Activated effector memory CD4-positive, alpha-beta T cell treated with anti-CD3 and anti-CD28 coated beads, Interleukin-2, amount 50 U/mL, for 16 hours (primary cell): ENCODE results near the gene HKDC1.

Experiments used
- DNase-seq: peaks from one replicate; pipeline ENCODE4 v3.0.0-alpha.2; 2020

Gene HKDC1

DNA sequence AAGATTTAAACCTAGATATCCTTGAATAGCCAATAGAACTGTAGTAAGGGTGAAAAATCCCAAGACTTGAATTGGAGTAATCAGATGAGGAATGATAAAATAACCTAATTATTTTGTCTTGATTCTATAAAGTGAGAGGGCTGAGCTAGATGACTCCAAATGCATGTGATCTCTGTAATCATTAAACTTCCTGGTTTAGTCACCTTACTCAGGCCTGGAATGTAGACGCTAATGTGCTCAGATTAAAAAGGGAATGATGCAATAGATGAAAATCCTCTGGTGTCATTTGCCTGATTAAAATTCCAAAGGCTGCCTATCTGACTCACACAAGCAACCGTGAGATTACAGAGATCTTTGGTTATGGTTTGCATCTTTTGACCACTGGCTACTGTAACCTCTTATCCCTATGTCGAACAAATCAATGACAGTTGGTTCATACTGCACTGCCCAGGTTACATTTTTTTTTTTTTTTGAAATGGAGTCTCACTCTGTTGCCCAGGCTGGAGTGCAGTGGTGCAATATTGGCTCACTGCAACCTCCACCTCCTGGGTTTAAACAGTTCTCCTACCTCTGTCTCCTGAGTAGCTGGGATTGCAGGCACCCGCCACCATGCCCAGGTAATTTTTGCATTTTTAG, 2.9 kb upstream of the HKDC1 start:
- DNase-seq = no peak

DNA sequence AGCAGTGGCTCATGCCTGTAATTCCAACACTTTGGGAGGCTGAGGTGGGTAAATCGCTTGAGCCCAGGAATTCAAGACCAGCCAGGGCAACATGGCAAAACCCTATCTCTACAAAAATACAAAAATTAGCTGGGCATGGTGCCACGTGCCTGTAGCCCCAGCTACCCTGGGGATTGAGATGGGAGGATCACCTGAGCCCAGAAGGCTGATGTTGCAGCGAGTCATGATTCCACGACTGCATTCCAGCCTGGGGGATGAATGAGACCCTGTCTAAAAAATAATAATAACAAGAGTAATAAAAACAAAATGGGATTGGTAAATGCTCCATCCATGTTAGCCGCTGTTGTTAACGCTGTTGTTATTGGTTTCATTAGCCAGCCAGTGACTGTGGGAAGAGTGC, 1.3 kb upstream of the HKDC1 start:
- no peak for DNase-seq

DNA sequence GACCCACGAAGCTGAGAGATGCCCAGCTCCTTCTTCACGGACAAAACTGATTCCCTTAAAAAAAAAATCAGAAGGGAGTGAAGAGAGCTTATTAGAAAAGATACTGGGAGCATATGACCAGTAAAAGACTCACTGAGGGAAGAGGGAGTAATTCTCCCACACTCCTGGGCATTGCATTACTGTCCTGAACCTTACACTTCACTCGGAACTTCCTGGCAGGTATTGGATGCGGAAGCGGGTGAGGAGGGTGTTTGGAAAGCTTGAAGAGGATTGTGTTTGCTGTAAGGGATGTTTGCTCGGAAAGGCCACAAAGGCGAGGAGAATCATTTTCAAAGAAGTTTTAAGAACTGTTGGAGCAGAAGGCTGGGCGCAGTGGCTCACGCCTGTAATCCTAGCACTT, 375 bp downstream of the HKDC1 start:
- no peak for DNase-seq

GRCh38 chr10:69222157-69223027, 2.3 kb downstream of the HKDC1 start:
- DNase-seq = peak; percentile 88

DNA sequence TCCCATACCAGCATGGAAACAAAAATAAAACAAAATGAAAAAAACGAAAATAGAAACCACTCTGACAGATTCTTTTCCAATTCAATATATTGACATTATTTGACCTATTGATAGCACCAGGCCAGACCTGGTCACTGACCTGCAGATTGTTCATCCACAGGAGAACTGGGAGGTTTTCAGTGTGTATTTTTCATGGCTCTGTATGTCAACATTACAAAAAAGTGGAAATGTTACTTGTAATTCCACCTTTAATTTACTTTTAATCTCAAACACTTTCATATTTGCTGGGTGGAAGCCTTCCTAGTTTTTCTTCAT, 2.9 kb downstream of the HKDC1 start:
- DNase-seq = no peak

DNA sequence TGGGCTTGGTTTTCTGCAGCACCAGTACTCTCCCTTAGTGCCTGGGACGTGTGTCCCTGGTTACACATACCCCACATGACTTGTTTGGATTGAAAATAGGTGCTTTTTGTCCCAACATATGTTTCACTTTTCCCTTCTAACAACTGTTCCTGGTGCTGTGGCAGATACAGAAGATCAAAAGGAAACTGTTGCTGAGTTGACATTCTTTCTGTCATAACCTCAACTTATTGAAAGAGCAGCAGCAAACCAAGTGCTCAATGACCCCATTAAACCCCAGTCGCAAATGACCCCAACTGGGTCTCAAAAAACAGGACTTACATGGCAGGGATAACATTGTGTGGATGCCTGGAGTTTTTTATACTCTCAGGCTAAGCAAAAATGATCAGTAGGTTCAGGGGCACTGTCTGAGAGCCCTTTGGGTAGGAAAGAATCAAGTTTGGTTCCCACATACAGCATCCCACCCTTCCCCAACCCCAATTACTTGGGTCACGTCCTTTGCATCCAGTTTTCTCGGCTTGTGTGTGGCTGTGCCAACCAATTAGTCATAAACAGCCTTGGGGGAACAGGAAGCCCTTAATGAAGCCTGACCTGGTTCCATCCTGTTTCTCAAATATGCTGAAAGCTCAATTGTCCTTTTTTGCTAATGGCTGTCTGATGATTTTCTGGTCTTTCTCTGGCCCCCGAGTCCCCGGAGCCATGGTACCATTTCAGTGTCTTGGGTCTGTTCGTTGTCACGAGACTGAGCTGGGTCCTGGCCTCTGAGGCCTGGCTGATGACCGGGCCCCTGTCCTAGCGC, 4.9 kb downstream of the HKDC1 start:
- no peak for DNase-seq

DNA sequence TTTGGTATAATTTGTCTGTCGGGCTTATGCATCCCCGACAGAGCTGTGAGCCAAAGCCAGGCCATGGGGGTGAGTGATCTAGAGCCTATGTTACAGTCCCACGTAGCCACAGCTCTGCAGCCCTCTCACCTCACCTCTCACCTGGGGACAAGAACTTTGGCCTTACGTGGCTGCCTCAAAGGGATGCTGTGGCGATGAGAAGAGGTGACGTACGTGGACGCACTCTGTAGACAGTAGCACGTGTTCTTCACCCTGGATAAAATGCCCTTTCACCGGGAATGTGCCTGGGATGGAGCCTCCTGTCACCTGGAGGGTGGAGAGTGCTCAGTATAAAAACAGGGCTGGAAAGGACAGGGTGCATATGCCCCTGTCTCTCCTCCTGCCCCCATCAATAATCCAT, 5.5 kb downstream of the HKDC1 start:
- no peak for DNase-seq

DNA sequence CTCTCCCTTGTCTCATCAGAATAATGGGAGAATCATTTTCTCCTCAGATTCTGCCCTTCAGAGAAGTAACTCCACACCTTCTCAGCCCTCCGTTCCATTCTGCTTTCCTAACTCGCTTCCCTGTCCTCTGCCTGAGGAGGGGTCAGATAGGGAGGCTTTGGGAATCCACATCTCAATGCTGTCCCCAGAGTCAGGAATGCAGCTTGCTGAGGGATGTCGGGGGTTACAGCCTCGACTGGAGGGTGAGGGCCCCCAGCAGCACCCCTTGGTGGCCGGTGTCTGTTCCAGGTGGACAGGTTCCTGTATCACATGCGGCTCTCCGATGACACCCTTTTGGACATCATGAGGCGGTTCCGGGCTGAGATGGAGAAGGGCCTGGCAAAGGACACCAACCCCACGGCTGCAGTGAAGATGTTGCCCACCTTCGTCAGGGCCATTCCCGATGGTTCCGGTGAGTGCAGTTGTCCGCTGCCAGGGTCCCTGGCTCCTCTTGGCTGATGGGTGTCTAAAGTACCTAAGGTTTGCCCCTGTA, 6.9 kb downstream of the HKDC1 start:
- DNase-seq = no peak

DNA sequence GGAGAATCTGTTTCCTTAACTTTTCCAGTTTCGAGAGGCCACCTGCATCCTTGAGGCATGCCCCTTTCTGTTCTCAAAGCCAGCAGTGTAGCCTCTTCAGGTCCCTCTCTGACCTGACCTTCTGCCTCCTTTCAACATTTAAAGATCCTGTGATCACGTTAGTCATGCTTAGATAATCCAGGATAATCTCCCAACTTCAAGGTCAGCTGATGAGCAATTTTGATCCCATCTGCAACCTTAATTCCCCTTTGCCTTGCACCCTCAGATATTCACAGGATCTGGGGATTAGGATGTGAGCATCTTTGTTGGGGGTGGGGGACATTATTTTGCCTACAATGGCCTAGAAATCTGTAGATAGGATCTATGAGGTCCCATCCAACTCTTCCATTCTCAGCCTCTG, 8.0 kb downstream of the HKDC1 start:
- DNase-seq = no peak

GRCh38 chr10:69229616-69229916, 9.4 kb downstream of the HKDC1 start:
- no peak for DNase-seq

GRCh38 chr10:69230128-69230527, 10.0 kb downstream of the HKDC1 start:
- DNase-seq = no peak

GRCh38 chr10:69232252-69232651, 12.1 kb downstream of the HKDC1 start:
- DNase-seq = peak; percentile 54

DNA sequence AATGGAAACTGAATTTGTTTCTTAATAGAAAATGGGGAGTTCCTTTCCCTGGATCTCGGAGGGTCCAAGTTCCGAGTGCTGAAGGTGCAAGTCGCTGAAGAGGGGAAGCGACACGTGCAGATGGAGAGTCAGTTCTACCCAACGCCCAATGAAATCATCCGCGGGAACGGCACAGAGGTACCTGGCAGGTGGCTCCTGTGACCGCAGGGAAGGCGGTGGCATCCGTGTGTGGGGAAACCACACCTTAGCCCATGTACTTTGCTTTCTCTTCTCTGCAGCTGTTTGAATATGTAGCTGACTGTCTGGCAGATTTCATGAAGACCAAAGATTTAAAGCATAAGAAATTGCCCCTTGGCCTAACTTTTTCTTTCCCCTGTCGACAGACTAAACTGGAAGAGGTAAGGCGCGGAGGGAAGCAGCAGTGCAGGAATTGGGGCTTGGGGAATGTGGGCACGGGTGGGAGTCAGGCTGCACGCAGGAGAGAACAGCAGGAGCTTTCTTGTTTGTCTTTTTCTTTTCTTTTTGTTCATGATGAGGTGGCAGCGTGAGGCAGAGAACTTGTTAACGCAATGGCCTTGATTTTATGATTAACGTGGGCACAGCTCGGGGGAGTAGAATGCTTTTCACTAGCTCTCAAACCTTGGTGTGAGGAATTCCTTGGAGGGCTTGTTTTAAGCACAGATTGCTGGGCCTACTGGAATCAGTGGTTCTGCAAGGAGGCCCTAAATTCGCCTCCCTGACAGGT, 12.8 kb downstream of the HKDC1 start:
- DNase-seq = peak; percentile 70

DNA sequence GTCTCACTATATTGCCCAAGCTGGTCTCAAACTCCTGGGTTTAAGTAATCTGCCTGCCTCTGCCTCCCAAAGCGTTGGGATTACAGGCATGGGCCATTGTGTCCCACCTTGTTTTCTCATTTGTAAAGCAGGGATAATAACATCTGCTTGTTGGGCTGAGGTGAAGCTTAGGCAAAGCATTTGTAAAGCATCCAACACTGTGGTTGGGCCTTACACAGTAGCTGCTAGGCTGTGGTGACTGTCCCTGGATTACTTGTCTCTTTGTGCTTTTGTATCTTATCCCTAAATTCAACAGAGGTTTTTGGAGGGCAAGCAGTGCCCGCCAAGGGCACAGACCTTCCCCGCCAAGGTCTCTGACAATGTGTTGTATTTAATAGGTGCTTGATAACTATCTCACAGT, 14.3 kb downstream of the HKDC1 start:
- DNase-seq = no peak

DNA sequence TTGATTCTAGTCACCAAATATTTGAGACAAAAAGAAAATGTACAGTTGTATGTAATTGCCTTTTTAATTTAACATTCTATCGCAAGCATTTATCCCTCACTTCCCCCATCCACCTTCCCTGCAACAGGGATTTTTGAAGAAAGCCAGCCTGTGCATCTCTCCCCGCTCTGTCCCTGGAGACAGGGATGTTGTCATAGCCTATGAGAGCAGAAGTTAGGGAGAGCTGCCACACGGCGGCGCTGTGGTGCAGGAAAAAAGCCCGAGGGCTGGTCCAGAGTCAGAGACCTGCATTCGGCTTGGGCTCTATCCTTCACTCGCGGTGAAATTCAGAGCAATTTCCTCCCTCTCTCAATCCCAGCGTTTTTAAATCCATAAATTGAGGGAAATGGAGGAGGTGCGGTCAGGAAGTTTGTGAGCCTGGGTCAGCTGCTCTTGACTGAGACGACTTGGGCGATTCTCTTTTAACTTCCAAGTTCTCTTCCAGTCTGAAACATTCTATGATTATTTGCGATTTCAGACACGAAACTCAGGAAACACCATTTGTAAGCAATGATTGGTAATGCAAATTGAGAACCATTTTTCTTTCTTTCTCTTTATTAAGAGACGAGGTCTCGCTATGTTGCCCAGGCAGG, 17.5 kb downstream of the HKDC1 start:
- DNase-seq = peak; percentile 94

- DNase-seq = no peak
Observed at GRCh38 chr10:69239136-69239535, 19.0 kb downstream of the HKDC1 start.

DNA sequence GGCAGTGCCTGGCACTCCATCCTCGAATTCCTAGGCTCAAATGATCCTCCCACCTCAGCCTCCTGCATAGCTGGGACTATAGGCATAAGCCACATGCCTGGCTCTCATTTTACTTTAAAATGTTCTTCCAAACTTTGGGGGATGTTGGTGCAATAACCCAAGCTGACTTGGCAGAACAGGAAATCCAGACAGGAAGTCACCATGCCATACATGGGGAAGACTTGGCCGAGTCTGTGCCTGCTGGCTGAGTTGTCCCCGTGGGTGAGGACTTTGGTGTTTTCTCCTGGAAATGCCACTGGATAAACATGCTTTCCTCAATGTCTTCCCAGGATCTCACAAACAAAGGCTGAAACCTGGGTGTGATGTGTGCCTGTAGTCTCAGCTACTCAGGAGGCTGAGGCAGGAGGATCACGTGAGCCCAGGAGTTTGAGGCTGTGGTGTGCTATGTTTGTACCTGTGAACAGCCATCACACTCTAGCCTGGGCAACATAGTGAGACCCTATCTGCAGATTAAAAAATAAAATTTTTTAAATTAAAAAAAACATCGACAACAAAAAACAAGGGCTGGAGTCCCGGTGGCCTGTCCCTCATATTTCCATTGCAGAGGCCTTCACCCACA, 19.8 kb downstream of the HKDC1 start:
- no peak for DNase-seq

GRCh38 chr10:69240455-69240854, 20.3 kb downstream of the HKDC1 start:
- DNase-seq = no peak

DNA sequence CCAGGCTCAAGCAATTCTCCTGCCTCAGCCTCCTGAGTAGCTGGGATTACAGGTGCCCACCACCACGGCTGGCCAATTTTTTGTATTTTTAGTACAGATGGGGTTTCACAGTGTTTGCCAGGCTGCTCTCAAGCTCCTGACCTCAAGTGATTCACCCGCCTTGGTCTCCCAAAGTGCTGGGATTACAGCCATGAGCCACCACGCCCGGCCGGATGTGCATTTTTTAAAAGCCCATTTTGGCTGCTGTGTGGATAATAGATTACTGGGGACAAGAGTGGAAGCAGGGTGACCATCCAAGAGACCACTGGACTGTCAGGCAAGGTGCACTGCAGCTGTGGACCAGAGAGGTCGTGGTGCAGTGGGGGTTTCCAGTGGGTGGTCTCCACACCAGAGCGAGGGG, 21.4 kb downstream of the HKDC1 start:
- DNase-seq = no peak

DNA sequence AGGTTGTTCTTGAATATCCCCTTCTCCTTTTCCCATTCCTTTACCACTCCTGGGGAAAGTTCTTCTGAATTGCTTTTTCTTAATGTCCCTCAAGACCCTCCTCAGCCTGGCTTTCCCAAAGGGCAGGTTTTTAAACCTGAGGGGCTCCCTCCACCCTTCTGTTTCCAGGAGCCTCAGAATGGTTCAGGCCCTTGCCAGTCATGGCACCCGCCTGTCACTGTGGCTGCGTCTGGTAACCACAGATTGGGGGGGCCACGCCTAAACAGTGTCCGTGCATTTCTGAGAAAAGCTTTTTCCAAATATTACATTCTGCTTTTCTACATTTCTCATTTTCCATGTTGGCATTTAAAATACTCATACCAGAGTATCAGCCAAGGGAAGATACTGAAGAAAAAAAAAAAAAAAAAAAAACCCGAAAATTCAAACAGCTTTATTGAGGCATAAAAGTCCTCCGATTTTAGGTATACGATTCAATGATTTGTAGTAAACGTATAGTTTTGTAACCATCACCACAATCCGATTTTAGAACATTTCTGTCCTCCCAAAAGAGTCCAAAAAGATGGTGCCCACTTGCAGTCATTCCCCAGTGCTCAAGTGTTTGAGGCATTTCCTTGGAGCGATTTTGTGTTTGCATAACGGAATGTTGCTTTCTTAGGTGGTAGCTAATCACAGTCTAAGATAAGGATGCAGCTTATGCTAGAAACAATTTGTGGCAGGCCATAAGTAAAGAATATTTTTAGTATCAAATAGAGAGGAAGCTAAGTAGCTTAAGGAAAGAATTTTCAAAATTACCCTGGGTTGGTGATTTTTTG, 22.1 kb downstream of the HKDC1 start:
- DNase-seq = no peak

GRCh38 chr10:69242852-69243212, 22.7 kb downstream of the HKDC1 start:
- DNase-seq = no peak
